D721Med (cell line): ENCODE results near the gene PRPF6.

Source experiments
- DNase-seq: peaks from one replicate; pipeline ENCODE4 v3.0.0; 2011; ENCODE audit warnings: low spot score; ENCODE audit not compliant: insufficient read length
- FAIRE-seq: peaks from 2 replicates; lab custom pipeline; 2011; peaks lifted over from hg19 to GRCh38; lab: Jason Lieb, UNC
- TF ChIP-seq, protein P1 (sequence below): IDR thresholded peaks from 2 replicates; pipeline ENCODE4 v1.5.1; 2012; ENCODE audit warnings: mild to moderate bottlenecking, control low read depth; ENCODE audit not compliant: insufficient read depth; ENCODE audit errors: missing control alignments

Gene PRPF6

DNA sequence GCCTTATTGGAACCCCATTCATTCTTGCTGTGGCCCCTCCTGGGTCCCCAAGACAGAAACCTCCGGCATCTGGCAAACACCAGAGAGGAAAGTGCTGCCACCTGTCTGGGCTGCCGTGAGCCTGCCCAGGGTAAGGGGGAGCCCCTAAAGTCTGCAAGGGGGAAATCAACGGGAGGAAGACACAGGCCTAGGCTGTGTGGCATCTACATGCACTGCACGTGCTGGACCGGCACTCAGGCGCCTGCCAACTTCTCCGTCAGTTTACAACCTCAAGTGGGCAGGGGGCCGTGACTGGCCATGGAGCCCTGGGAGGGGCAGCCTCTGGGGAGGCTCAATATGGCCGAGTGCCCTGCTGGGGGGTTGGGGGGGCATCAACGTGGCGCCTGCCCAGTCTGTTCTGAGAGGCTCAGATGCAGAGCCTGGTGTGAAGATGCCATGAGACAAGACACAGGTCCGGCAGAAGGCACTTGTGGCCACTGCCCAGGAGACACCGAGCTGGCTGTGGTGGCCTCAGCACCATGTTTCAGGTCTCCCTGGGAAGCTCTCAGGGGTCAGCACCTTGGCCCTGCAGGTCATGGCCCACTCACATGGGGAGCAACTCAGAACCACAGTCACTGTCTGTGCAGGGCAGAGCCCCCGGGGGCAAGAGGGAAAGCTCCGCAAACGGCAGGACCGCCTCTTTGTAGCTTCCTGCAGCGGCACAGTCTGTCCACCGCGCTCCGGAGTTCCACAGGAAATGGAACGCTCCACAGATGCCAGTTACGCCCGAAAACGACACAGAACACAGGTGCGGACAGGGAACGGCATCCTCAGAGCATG is 33.1 kb upstream of the PRPF6 start:
- no peak for DNase-seq
- TF ChIP-seq, protein P1, sequence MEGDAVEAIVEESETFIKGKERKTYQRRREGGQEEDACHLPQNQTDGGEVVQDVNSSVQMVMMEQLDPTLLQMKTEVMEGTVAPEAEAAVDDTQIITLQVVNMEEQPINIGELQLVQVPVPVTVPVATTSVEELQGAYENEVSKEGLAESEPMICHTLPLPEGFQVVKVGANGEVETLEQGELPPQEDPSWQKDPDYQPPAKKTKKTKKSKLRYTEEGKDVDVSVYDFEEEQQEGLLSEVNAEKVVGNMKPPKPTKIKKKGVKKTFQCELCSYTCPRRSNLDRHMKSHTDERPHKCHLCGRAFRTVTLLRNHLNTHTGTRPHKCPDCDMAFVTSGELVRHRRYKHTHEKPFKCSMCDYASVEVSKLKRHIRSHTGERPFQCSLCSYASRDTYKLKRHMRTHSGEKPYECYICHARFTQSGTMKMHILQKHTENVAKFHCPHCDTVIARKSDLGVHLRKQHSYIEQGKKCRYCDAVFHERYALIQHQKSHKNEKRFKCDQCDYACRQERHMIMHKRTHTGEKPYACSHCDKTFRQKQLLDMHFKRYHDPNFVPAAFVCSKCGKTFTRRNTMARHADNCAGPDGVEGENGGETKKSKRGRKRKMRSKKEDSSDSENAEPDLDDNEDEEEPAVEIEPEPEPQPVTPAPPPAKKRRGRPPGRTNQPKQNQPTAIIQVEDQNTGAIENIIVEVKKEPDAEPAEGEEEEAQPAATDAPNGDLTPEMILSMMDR, result no peak
- FAIRE-seq, result no peak

DNA sequence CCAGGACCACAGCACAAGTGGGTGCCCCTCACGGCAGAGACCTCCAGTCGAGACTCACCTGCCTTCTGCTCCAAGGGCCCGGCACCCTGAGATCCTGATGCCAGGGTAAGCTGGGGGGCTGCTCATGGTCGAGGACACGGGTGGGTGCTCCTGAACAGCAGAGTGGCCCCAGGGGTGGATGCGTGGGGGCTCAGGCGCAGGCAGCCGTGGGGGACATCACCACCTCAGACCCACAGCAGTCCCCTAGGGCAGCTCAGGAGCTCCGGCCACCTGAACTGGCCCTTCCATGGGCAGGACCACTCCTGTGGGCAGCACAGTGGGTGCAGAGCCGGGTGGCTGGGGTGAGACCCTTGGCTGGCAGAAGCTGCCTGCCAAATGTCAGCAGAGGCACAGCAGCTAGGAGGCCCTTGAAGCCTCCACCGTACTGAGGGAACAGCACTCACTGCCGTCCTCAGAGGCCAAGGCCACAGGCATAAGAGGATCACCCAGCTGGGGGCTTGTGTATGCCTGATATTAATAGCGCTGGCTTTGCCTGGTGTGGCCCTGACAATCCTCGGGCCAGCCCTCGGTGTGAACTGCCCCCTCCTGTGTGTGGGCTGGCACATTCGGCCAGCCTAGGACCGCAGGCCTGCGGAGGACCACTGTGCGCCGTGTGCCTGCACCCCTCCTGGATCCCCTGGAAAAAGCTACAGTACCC is 30.1 kb upstream of the PRPF6 start:
- TF ChIP-seq, protein P1, result no peak
- FAIRE-seq (no peak), DNase-seq (peak; percentile 94)

DNA sequence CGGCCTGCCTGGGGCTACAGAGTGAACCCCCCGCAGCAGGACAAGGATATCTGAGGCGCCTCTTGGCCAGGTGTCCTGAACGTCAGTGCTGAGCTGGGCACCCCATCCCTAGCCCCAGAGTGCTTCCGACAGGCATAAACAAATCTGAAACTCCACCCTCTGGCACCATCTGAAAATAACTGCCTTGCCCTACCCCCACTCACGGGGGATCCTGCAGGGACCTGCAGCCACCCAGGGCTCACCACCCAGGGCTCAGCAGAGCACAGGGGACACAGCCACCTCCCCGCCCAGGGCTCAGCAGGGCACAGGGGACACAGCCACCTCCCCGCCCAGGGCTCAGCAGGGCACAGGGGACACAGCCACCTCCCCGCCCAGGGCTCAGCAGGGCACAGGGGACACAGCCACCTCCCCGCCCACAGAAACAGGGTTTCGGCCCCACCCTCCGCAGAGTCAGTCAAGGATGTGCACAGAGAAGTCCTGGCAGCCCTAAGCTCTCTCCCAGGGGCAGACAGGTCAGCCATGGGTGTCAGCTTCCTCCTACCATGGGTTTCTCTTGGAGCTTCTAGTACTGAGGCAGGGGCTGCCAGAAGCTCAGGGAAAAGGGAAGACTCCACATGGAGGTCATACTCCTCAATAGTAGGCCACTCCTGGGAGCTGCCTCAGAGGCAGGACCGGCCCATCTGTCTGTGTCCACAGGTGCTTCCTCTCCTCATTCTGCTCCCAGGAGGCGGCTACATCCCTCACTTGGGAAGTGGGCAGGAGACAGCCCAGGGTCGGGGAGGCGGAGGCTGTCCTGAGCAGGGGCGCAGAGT is 29.3 kb upstream of the PRPF6 start:
- FAIRE-seq (no peak), DNase-seq (no peak)
- TF ChIP-seq, protein P1, result no peak

DNA sequence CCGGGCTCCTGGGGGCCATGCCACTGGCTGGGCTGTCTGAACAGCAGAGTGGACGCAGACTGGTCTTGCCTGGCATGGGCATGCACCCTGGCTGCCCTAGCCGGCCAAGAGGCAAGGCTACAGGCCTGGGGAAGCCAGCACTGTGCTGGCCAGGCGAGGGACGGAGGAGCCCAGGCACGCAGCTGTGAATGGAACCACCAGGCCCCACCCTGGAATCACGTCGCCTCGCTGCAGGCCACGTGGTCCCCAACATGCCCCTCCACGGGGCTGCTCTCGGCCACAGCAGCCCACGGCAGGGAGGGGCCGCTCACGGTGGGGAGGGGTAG is 28.8 kb upstream of the PRPF6 start:
- TF ChIP-seq, protein P1, result no peak
- FAIRE-seq (no peak), DNase-seq (no peak)

DNA sequence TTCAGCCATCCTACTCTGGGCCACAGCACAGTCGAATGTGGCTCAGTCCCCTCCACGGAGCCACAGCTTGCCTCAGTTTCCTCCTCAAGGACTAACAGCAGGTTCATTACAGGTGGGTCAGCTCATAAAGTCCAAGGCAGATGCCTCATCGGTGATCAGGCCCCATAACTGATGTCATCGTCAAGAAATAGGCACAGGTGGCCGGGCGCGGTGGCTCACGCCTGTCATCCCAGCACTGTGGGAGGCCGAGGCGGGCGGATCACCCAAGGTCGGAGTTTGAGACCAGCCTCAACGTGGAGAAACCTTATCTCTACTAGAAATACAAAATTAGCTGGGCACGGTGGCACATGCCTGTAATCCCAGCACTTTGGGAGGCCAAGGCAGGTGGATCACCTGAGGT is 28.2 kb upstream of the PRPF6 start:
- no peak for FAIRE-seq
- TF ChIP-seq, protein P1, result no peak

DNA sequence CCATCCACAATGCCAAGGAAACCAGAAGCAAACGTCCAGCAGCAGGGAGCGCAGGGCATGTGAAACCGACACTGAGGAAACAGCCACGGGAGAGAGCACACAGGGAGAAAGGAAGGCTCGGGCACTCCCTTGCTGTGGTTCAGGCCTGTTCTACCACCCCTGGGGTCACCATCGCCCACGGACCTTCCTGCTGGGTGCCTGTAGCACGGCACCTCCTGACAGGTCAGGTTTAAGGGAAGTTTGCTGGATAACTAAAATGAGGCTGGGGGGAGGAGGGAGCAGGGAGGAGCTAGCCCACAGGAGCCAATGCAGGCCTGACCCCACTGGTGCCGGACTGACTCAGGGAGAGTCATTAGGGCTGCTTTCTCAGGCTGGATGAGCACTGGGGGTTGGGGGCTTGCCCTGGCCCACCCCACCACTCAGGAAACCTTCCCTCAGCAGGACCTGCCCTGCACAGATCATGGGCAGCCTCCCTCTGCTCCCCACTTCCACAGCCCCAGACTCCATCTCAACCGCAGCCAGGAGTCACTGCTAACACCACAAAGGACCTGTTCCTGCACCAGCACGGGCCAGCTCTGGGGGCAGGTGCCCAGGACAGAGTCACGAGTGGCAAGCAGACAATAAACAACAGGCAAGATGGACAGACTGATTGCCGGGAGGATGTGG is 27.0 kb upstream of the PRPF6 start:
- DNase-seq (no peak), FAIRE-seq (no peak)
- TF ChIP-seq, protein P1, result no peak

More for the DNA sequence above, 28.2 kb upstream of the PRPF6 start:
- DNase-seq, result no peak
